ENCODE measurements around the gene CREBBP. TPM values are rescaled to one million over a fixed set of nuclear protein-coding genes. Genes with fewer than 3 reads are reported as not detected.

Gene CREBBP
- total and polyA plus RNA-seq, 2 experiments from 2014 or later: 24.4 to 33.8 TPM

GRCh38 chr16:3832668-3833067 lies 47.8 kb downstream of the CREBBP start:
- DNase-seq (ENCODE audit: low read depth in 1 of 2, low spot score in 1 of 2): no peak
- Histone ChIP-seq H3K4me1 (ENCODE audit: low read depth) (peaks cover 8% of the 10 kb centered on the region), H3K9me3 (ENCODE audit: low read depth) (no peaks in the 10 kb centered on the region), H3K27ac (no peak overlapping the region), H3K36me3 (no peaks in the 10 kb centered on the region), H3K4me3 (no peak overlapping the region), H3K27me3 (no peaks in the 10 kb centered on the region)
- TF ChIP-seq CTCF (IDR thresholded peaks at IDR 0.05; ENCODE audit: low read depth, low read length): no peak

DNA sequence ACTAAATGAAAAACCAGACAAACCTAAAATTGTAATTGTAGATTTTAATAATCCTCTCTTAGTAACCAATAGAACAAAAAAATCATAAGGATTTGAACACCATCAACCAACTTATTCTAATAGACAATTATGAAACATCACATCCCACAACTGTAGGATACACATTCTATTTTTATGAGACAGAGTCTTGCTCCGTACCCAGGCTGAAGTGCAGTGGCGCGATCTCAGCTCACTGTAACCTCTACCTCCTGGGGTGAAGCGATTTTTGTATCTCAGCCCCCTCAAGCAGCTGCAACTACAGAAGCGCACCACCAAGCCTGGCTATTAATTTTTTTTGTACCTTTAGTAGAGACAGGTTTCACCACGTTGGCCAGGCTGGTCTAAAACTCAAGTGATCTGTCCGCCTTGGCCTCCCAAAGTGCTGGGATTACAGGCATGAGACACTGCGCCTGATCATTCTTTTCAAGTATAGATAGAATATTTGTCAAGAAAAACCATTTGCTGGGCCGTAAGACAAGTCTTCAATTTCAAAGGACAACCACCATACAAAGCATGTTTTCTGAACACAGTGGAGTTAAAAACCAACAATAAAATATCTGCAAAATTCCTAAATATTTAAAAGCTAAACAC lies 49.8 kb downstream of the CREBBP start:
- peak overlapping the region; percentile 38 for H3K27ac ChIP-seq
- no peak for TF ChIP-seq CTCF (IDR thresholded peaks at IDR 0.05; ENCODE audit: low read depth, low read length)
- no peak overlapping the region for H3K4me3 ChIP-seq
- no peaks in the 10 kb centered on the region for H3K9me3 ChIP-seq (ENCODE audit: low read depth)
- H3K27me3 ChIP-seq: no peaks in the 10 kb centered on the region
- no peaks in the 10 kb centered on the region for H3K36me3 ChIP-seq
- H3K4me1 ChIP-seq (ENCODE audit: low read depth): peaks cover 8% of the 10 kb centered on the region
- no peak for DNase-seq (ENCODE audit: low read depth in 1 of 2, low spot score in 1 of 2)

- no peak for TF ChIP-seq CTCF (IDR thresholded peaks at IDR 0.05; ENCODE audit: low read depth, low read length)
- H3K27ac ChIP-seq: no peak overlapping the region
- no peaks in the 10 kb centered on the region for H3K27me3 ChIP-seq
- DNase-seq (ENCODE audit: low read depth in 1 of 2, low spot score in 1 of 2): no peak
- peaks cover 12% of the 10 kb centered on the region for H3K4me1 ChIP-seq (ENCODE audit: low read depth)
- no peaks in the 10 kb centered on the region for H3K9me3 ChIP-seq (ENCODE audit: low read depth)
- H3K4me3 ChIP-seq: no peak overlapping the region
- no peaks in the 10 kb centered on the region for H3K36me3 ChIP-seq
These were observed 50.6 kb downstream of the CREBBP start for GRCh38 chr16:3829631-3830536.

DNA sequence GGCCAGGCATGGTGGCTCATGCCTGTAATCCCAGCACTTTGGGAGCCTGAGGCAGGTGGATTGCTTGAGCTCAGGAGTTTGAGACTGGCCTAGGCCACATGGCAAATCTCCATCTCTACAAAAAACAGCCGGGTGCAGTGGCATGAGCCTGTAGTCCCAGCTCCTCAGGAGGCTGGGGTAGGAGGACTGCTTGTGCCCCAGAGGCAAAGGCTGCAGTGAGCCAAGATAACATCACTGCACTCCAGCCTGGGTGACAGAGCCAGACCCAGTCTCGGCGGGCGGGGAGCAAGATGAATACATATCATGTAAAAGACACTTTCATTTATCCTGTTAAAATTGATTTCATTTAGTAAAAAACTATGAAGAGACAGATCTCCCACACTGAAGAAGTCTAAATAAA lies 54.6 kb downstream of the CREBBP start:
- Histone ChIP-seq H3K27me3 (no peaks in the 10 kb centered on the region), H3K4me1 (ENCODE audit: low read depth) (peaks cover 30% of the 10 kb centered on the region), H3K36me3 (no peaks in the 10 kb centered on the region), H3K9me3 (ENCODE audit: low read depth) (no peaks in the 10 kb centered on the region), H3K27ac (no peak overlapping the region), H3K4me3 (no peak overlapping the region)
- no peak for DNase-seq (ENCODE audit: low read depth in 1 of 2, low spot score in 1 of 2)
- TF ChIP-seq CTCF (IDR thresholded peaks at IDR 0.05; ENCODE audit: low read depth, low read length): no peak

GRCh38 chr16:3825103-3825502 lies 55.4 kb downstream of the CREBBP start:
- H3K4me1 ChIP-seq (ENCODE audit: low read depth): peaks cover 32% of the 10 kb centered on the region
- TF ChIP-seq CTCF (IDR thresholded peaks at IDR 0.05; ENCODE audit: low read depth, low read length): no peak
- peak in 1 of 2 donors; percentile 60 for DNase-seq (ENCODE audit: low read depth in 1 of 2, low spot score in 1 of 2)
- H3K36me3 ChIP-seq: no peaks in the 10 kb centered on the region
- H3K27ac ChIP-seq: peak overlapping the region; percentile 35
- no peaks in the 10 kb centered on the region for H3K27me3 ChIP-seq
- H3K4me3 ChIP-seq: no peak overlapping the region
- no peaks in the 10 kb centered on the region for H3K9me3 ChIP-seq (ENCODE audit: low read depth)
